ENCODE measurements around the gene CCDC24.

CCDC24 gene

GRCh38 chr1:44025816-44026215, 34.4 kb downstream of the CCDC24 start:
- no peak for TF ChIP-seq CTCF (IDR thresholded peaks at IDR 0.05)

- no peak for TF ChIP-seq CTCF (IDR thresholded peaks at IDR 0.05)
Observed at GRCh38 chr1:44027320-44027719, 35.9 kb downstream of the CCDC24 start.

- no peak for TF ChIP-seq CTCF (IDR thresholded peaks at IDR 0.05)
Observed at GRCh38 chr1:44029260-44029910, 38.0 kb downstream of the CCDC24 start.

GRCh38 chr1:44029911-44030604, 38.7 kb downstream of the CCDC24 start:
- TF ChIP-seq CTCF (IDR thresholded peaks at IDR 0.05), result no peak

- TF ChIP-seq CTCF (IDR thresholded peaks at IDR 0.05), result no peak
Observed at GRCh38 chr1:44030605-44031251, 39.3 kb downstream of the CCDC24 start.

GRCh38 chr1:44031252-44032169, 40.1 kb downstream of the CCDC24 start, which contains the start of gene SLC6A9:
Gene SLC6A9 (minus strand): TSS chr1:44031462. CDS start chr1:44024277, 7,185 bp downstream.
- no peak for TF ChIP-seq CTCF (IDR thresholded peaks at IDR 0.05)

- no peak for TF ChIP-seq CTCF (IDR thresholded peaks at IDR 0.05)
Observed at GRCh38 chr1:44032170-44032790, 40.9 kb downstream of the CCDC24 start.
